Smooth muscle cell of bladder (primary cell): ENCODE data around the gene GOPC. TPM values are rescaled to one million over a fixed set of nuclear protein-coding genes. Genes with fewer than 3 reads are reported as not detected.

Experiments
- total RNA-seq: library from RNA; depleted of rRNA; stranded (reverse); fragments of >200 nt; gene quantifications from 2 replicates; pipeline ENCODE4 v1.2.3, GENCODE V29; 2014

The GOPC gene
- 44.4 and 51.6 TPM in 2 replicates for total RNA-seq

DNA sequence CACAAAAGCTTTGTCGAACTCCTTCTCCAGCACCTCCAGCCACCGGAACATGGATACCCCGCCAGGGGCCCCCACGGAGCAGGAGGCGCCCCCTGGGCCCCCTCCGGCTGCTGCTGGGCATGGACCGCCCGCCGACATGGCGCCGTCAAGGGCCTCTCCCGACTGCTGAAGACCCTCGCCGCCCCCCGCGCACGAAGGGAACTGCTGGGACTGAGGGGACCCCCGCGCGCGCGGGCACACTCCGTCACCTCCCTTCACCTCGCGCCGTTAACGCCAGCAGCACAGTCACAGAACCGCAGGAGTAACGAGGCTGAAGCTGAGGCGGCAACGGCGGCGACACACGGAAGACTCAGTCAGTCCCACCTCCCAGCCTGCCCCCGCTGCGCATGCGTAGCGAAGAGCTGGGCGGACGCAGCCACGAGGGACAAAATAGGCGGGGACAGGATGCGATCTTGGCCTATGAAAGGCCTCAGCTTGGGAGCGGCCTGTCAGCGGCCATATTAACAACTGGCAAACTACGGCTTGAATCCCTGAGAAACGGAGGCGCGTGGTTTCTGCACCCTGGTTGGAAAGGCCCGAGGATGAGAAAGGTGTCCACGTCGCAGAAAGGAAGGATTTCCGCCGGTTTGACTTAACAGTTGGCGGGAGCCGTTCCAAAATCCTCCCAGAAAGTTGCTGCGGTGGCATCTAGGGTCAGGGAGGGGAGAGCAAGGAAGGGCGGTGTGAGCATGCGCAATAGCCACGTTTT is at the start of gene GOPC:
Gene GOPC, minus strand, starts transcription at position 361 of the 748 bp plus-strand sequence. Its CDS starts 223 bp downstream, at position 138.

Other genes with a start within 250 kb of the GOPC start
- gene ROS1, start 176.6 kb downstream of the GOPC start, total RNA-seq = under 0.01 and 0.09 TPM in 2 replicates
- gene DCBLD1, start 119.8 kb downstream of the GOPC start, total RNA-seq = 50.5 and 68.6 TPM in 2 replicates
- 12.5 and 17.6 TPM in 2 replicates for gene NUS1, start 73.0 kb upstream of the GOPC start, total RNA-seq